HCT116 (cell line): ENCODE measurements around the gene TBL1X. TPM values are rescaled to one million over a fixed set of nuclear protein-coding genes. Genes with fewer than 3 reads are reported as not detected.

Experiments used
- ATAC-seq: fragments of 200-7000 bp; cut with Tn5 transposase; 2 replicates; pipeline ENCODE4 v1.9.1; 2020; ENCODE audit warnings: mild to moderate bottlenecking, moderate library complexity
- BruUV-seq: library from RNA; stranded (reverse); fragments of 400-500 nt; replicated peaks from 2 replicates; lab custom pipeline; 2021; lab: Mats Ljungman, UMichigan
- CTCF ChIA-PET: fragments of 300-600 bp; sonication (Branson Sonifier 250); formaldehyde crosslinking; loops from one replicate; lab custom pipeline; 2021; ENCODE audit warnings: antibody characterized with exemption; lab: Charles Lee
- POLR2A ChIA-PET: fragments of 300-600, 350-600 bp; sonication (Branson Sonifier 250); formaldehyde crosslinking; loops from one replicate; lab custom pipeline; 2021; ENCODE audit warnings: antibody characterized with exemption; lab: Charles Lee
- RAD21 ChIA-PET, 2 experiments: fragments of 300-600 bp; sonication (Branson Sonifier 250); formaldehyde crosslinking; loops; one replicate each; lab custom pipeline; 2023; ENCODE audit warnings: low total read pairs in 2 of 2; ENCODE audit not compliant: uncharacterized antibody in 2 of 2, unreplicated experiment in 2 of 2, low non-redundant PET in 1 of 2; lab: Charles Lee
- DNase-seq: peaks from one replicate; pipeline ENCODE4 v3.0.0-alpha.2; 2010; ENCODE audit warnings: low read depth, low spot score
- H2AFZ ChIP-seq: fragments of 200-600 bp; shearing (Covaris generic), sonication (generic); 2 replicates; pipeline ENCODE4 v1.6.1; 2017; ENCODE audit warnings: low read depth, mixed run types, mixed read lengths, antibody characterized with exemption, low read length; ENCODE audit not compliant: poor library complexity, severe bottlenecking
- H3K27ac ChIP-seq: 2 replicates; pipeline ENCODE4 v1.5.1; 2012; ENCODE audit warnings: low read depth, low read length
- H3K27me3 ChIP-seq: fragments of 200-600 bp; sonication (generic); 2 replicates; pipeline ENCODE4 v1.6.1; 2016; ENCODE audit warnings: mixed run types, low read length, mixed read lengths; ENCODE audit not compliant: insufficient read depth
- H3K36me3 ChIP-seq, 2 experiments: fragments of 200-500 bp in 1 of 2; fragments of 200-600 bp in 1 of 2; sonication (Bioruptor generic) in 1 of 2; sonication (generic) in 1 of 2; 2 replicates each; pipeline versions ENCODE4 v1.5.1 to v1.6.1; 2014 to 2016; ENCODE audit warnings: low read length in 2 of 2, inconsistent platforms in 1 of 2, mixed read lengths in 1 of 2, mixed run types in 1 of 2; ENCODE audit not compliant: insufficient read depth in 2 of 2, control insufficient read depth in 1 of 2
- H3K4me1 ChIP-seq, 2 experiments: fragments of 200-600 bp in 1 of 2; sonication (generic) in 1 of 2; 2 replicates each; pipeline versions ENCODE4 v1.5.1 to v1.6.1; 2012 to 2017; ENCODE audit warnings: low read length in 2 of 2, inconsistent platforms in 1 of 2, mild to moderate bottlenecking in 1 of 2, mixed read lengths in 1 of 2, mixed run types in 1 of 2, moderate library complexity in 1 of 2; ENCODE audit not compliant: insufficient read depth in 2 of 2, control insufficient read depth in 1 of 2
- H3K4me2 ChIP-seq: fragments of 200-600 bp; sonication (generic); 2 replicates; pipeline ENCODE4 v1.6.1; 2017; ENCODE audit warnings: mixed run types, low read length, mixed read lengths
- H3K4me3 ChIP-seq, 2 experiments: fragments of 200-600 bp in 1 of 2; sonication (generic) in 1 of 2; replicated peaks in 1 of 2; 2 replicates each; pipeline ENCODE4 v1.5.1; 2011 to 2016; ENCODE audit warnings: low read length in 2 of 2, control low read depth in 1 of 2, low read depth in 1 of 2, mild to moderate bottlenecking in 1 of 2, mixed read lengths in 1 of 2, mixed run types in 1 of 2
- H3K79me2 ChIP-seq: fragments of 200-600 bp; sonication (generic); 2 replicates; pipeline ENCODE4 v1.6.1; 2017; ENCODE audit warnings: mild to moderate bottlenecking, mixed run types, low read length, moderate library complexity, mixed read lengths; ENCODE audit not compliant: insufficient read depth
- H3K9ac ChIP-seq: fragments of 200-600 bp; sonication (generic); 2 replicates; pipeline ENCODE4 v1.6.1; 2016; ENCODE audit warnings: low read length, mixed read lengths
- H3K9me2 ChIP-seq: fragments of 200-600 bp; sonication (generic), shearing (Covaris generic); 2 replicates; pipeline ENCODE4 v1.6.1; 2017; ENCODE audit warnings: mixed run types, mild to moderate bottlenecking, moderate library complexity; ENCODE audit not compliant: insufficient read depth
- H3K9me3 ChIP-seq, 2 experiments: fragments of 200-500 bp in 1 of 2; fragments of 200-600 bp in 1 of 2; sonication (Bioruptor generic) in 1 of 2; sonication (generic) in 1 of 2; 2 replicates each; pipeline ENCODE4 v1.6.1; 2014 to 2017; ENCODE audit warnings: low read length in 2 of 2, mixed read lengths in 2 of 2, inconsistent platforms in 1 of 2, low read depth in 1 of 2, mild to moderate bottlenecking in 1 of 2, mixed run types in 1 of 2, moderate library complexity in 1 of 2; ENCODE audit not compliant: control insufficient read depth in 1 of 2, insufficient read depth in 1 of 2
- H4K20me1 ChIP-seq: fragments of 200-600 bp; sonication (generic), shearing (Covaris generic); 2 replicates; pipeline ENCODE4 v1.6.1; 2017; ENCODE audit warnings: mixed run types, mild to moderate bottlenecking, moderate library complexity; ENCODE audit not compliant: insufficient read depth
- ELF1 ChIP-seq: IDR thresholded peaks from 2 replicates; pipeline ENCODE4 v1.6.1; 2012; ENCODE audit warnings: low read depth, borderline replicate concordance
- SP1 ChIP-seq: IDR thresholded peaks from 2 replicates; pipeline ENCODE4 v1.6.1; 2012; ENCODE audit warnings: low read depth
- intact Hi-C: fragments of 100-400 bp; cut with micrococcal nuclease; formaldehyde crosslinking; loops from 2 replicates; pipeline ENCODE4 v1.10.0; 2022
- total RNA-seq: library from RNA; stranded (reverse); gene quantifications from one replicate; pipeline ENCODE4 v1.2.1, GENCODE V29; 2021; ENCODE audit not compliant: unreplicated experiment
- TF ChIP-seq, protein P1 (sequence below): IDR thresholded peaks from 2 replicates; pipeline ENCODE4 v1.6.1; 2012
- TF ChIP-seq, protein P2 (sequence below): IDR thresholded peaks from 2 replicates; pipeline ENCODE4 v1.6.1; 2012; ENCODE audit warnings: low read depth

The TBL1X gene
- total RNA-seq, 1 experiment from 2014 or later = 37.8 TPM

- Histone ChIP-seq H3K27me3 (no peaks in the 10 kb centered on the region), H3K36me3 (no peaks in the 10 kb centered on the region), H3K4me1 (no peaks in the 10 kb centered on the region), H3K9ac (no peak overlapping the region), H4K20me1 (no peaks in the 10 kb centered on the region), H3K79me2 (no peaks in the 10 kb centered on the region), H3K4me2 (no peak overlapping the region), H3K27ac (no peak overlapping the region), H3K4me3 (no peak overlapping the region), H3K9me2 (no peaks in the 10 kb centered on the region), H3K9me3 (no peaks in the 10 kb centered on the region), H2AFZ (no peak overlapping the region)
- ATAC-seq (no peak), DNase-seq (no peak)
- RAD21 ChIA-PET = no interaction called here
- intact Hi-C loops = no loop called here
- POLR2A ChIA-PET = no interaction called here
- TF ChIP-seq, protein P1, sequence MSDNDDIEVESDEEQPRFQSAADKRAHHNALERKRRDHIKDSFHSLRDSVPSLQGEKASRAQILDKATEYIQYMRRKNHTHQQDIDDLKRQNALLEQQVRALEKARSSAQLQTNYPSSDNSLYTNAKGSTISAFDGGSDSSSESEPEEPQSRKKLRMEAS = no peak
- TF ChIP-seq, protein P2, sequence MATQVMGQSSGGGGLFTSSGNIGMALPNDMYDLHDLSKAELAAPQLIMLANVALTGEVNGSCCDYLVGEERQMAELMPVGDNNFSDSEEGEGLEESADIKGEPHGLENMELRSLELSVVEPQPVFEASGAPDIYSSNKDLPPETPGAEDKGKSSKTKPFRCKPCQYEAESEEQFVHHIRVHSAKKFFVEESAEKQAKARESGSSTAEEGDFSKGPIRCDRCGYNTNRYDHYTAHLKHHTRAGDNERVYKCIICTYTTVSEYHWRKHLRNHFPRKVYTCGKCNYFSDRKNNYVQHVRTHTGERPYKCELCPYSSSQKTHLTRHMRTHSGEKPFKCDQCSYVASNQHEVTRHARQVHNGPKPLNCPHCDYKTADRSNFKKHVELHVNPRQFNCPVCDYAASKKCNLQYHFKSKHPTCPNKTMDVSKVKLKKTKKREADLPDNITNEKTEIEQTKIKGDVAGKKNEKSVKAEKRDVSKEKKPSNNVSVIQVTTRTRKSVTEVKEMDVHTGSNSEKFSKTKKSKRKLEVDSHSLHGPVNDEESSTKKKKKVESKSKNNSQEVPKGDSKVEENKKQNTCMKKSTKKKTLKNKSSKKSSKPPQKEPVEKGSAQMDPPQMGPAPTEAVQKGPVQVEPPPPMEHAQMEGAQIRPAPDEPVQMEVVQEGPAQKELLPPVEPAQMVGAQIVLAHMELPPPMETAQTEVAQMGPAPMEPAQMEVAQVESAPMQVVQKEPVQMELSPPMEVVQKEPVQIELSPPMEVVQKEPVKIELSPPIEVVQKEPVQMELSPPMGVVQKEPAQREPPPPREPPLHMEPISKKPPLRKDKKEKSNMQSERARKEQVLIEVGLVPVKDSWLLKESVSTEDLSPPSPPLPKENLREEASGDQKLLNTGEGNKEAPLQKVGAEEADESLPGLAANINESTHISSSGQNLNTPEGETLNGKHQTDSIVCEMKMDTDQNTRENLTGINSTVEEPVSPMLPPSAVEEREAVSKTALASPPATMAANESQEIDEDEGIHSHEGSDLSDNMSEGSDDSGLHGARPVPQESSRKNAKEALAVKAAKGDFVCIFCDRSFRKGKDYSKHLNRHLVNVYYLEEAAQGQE = no peak
- TF ChIP-seq SP1 (no peak), ELF1 (no peak)
- CTCF ChIA-PET = no interaction called here
- BruUV-seq = no TSS peak
Observed at GRCh38 chrX:9745417-9746115, 280.7 kb downstream of the TBL1X start.
